GM10266 (cell line): ENCODE data around the gene SEM1.

Source experiments
- DNase-seq: peaks from one replicate; pipeline ENCODE4 v3.0.0; 2012; ENCODE audit errors: extremely low spot score
- TF ChIP-seq, protein P1 (sequence below): IDR thresholded peaks from 2 replicates; pipeline ENCODE4 v1.5.1; 2012; ENCODE audit warnings: mild to moderate bottlenecking, low read depth; ENCODE audit not compliant: control insufficient read depth, insufficient read depth; ENCODE audit errors: missing control alignments

SEM1 gene

GRCh38 chr7:96674565-96674964, 35.1 kb downstream of the SEM1 start:
- TF ChIP-seq, protein P1, sequence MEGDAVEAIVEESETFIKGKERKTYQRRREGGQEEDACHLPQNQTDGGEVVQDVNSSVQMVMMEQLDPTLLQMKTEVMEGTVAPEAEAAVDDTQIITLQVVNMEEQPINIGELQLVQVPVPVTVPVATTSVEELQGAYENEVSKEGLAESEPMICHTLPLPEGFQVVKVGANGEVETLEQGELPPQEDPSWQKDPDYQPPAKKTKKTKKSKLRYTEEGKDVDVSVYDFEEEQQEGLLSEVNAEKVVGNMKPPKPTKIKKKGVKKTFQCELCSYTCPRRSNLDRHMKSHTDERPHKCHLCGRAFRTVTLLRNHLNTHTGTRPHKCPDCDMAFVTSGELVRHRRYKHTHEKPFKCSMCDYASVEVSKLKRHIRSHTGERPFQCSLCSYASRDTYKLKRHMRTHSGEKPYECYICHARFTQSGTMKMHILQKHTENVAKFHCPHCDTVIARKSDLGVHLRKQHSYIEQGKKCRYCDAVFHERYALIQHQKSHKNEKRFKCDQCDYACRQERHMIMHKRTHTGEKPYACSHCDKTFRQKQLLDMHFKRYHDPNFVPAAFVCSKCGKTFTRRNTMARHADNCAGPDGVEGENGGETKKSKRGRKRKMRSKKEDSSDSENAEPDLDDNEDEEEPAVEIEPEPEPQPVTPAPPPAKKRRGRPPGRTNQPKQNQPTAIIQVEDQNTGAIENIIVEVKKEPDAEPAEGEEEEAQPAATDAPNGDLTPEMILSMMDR = no peak

DNA sequence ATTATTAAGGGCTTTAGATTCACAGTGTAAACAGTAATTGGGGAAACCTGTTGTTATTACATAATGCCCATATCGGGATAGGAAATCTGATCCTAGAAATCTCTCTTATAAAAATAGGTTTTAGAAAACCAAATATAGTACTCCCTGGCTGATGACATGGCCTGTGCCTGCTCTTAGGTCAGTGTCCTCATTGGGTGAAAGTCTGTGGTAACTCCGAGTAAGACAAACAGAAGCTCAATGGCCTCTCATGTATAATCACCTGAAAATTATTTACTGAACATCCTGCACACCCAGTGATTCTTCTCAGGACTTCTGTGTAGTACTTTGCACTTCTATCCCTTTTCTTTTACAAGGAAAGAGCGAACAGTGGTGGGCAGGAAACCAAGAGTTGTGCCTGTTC, 37.8 kb downstream of the SEM1 start:
- no peak for DNase-seq
- TF ChIP-seq, protein P1 = no peak

More at GRCh38 chr7:96674565-96674964, 35.1 kb downstream of the SEM1 start:
- DNase-seq = no peak

- no peak for DNase-seq
- TF ChIP-seq, protein P1 = no peak
These were observed 39.0 kb downstream of the SEM1 start for GRCh38 chr7:96670338-96671289.

DNA sequence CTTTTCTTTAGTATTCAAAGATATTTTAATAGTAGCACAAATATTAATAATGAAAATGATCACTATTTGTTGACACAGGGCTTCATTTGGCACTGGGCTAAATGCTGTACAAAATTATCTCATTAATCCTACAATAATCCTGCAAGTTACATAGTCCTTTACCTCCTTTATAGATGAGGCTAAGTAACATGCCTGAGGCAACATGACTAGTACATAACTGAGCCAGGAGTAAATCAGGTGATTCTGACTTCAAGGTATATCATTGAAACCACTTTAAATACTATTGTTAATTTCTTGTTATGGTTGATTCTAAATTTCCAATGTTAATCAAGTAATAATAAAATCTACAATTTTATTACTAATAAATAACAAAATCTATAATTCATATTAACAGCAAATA, 39.8 kb downstream of the SEM1 start:
- TF ChIP-seq, protein P1 = no peak
- DNase-seq = no peak

- TF ChIP-seq, protein P1 = no peak
- DNase-seq = no peak
These were observed 42.6 kb downstream of the SEM1 start for GRCh38 chr7:96667026-96667425.

DNA sequence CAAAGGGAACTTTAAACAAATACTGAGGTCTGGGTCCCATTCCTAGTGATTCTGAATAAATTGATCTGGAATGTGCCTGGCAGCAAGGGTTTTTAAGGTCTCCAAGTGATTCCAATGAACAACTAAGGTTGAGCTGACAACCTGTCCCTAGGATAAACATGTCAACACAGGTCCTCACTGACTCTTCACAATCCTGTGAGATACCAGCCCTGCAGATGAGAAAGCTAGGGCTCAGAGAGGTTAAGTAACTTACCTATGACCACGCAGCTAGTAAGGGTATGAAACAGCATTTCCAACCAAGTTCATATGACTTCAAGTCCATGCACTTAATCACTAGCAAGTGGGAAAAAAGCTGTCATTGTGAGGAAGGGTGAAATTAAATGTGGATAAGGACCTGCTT, 44.0 kb downstream of the SEM1 start:
- no peak for DNase-seq
- TF ChIP-seq, protein P1 = no peak

- no peak for DNase-seq
- TF ChIP-seq, protein P1 = no peak
These were observed 44.9 kb downstream of the SEM1 start for GRCh38 chr7:96664793-96665192.
